Upper lobe of right lung (tissue), 1 donor: ENCODE data around the gene IQSEC1. TPM values are rescaled to one million over a fixed set of nuclear protein-coding genes. Genes with fewer than 3 reads are reported as not detected.

Experiments
- ATAC-seq: fragments of 200-7000 bp; cut with Tn5 transposase; one replicate; pipeline ENCODE4 v1.9.1; 2020; ENCODE audit warnings: mild to moderate bottlenecking, moderate library complexity
- DNase-seq: peaks from one replicate; pipeline ENCODE4 v3.0.0-alpha.2; 2020
- H3K27ac ChIP-seq: fragments of 200-600 bp; one replicate; pipeline ENCODE4 v1.8.0; 2022
- H3K27me3 ChIP-seq: fragments of 200-600 bp; one replicate; pipeline ENCODE4 v1.8.0; 2022; ENCODE audit warnings: mild to moderate bottlenecking
- H3K36me3 ChIP-seq: fragments of 200-600 bp; one replicate; pipeline ENCODE4 v1.8.0; 2022
- H3K4me1 ChIP-seq: fragments of 200-600 bp; one replicate; pipeline ENCODE4 v1.8.0; 2022
- H3K4me3 ChIP-seq: fragments of 200-600 bp; one replicate; pipeline ENCODE4 v1.8.0; 2022; ENCODE audit warnings: mild to moderate bottlenecking
- H3K9me3 ChIP-seq: fragments of 200-600 bp; one replicate; pipeline ENCODE4 v1.8.0; 2022
- intact Hi-C: fragments of 100-400 bp; cut with DNase I; formaldehyde crosslinking; loops from one replicate; pipeline ENCODE4 v1.11.0; 2022
- total RNA-seq: library from RNA; stranded (reverse); fragmentation: NEBNext Ultra II Directional; extraction: Animal tissue kit (Norgen Biotek cat#: 25700); gene quantifications from one replicate; pipeline ENCODE4 v1.2.1, GENCODE V29; 2021
- TF ChIP-seq, protein P1 (sequence below): fragments of 200-600 bp; IDR thresholded peaks from one replicate; pipeline ENCODE4 v1.8.0; 2022; ENCODE audit warnings: antibody characterized with exemption
- donor health status: DM: no; HTN: yes; CAD: no; lungs with severe emphysema.

The IQSEC1 gene
- total RNA-seq, 1 donor from 2014 or later = 61.6 TPM

- DNase-seq = no peak
- H3K4me3 ChIP-seq = no peak overlapping the region
- H3K4me1 ChIP-seq = peaks cover 72% of the 10 kb centered on the region
- intact Hi-C loops = no loop called here
- no peaks in the 10 kb centered on the region for H3K36me3 ChIP-seq
- H3K9me3 ChIP-seq = no peaks in the 10 kb centered on the region
- TF ChIP-seq, protein P1, sequence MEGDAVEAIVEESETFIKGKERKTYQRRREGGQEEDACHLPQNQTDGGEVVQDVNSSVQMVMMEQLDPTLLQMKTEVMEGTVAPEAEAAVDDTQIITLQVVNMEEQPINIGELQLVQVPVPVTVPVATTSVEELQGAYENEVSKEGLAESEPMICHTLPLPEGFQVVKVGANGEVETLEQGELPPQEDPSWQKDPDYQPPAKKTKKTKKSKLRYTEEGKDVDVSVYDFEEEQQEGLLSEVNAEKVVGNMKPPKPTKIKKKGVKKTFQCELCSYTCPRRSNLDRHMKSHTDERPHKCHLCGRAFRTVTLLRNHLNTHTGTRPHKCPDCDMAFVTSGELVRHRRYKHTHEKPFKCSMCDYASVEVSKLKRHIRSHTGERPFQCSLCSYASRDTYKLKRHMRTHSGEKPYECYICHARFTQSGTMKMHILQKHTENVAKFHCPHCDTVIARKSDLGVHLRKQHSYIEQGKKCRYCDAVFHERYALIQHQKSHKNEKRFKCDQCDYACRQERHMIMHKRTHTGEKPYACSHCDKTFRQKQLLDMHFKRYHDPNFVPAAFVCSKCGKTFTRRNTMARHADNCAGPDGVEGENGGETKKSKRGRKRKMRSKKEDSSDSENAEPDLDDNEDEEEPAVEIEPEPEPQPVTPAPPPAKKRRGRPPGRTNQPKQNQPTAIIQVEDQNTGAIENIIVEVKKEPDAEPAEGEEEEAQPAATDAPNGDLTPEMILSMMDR = no peak
- no peak overlapping the region for H3K27ac ChIP-seq
- ATAC-seq = no peak
- no peaks in the 10 kb centered on the region for H3K27me3 ChIP-seq
These were observed 112.7 kb downstream of the IQSEC1 start for GRCh38 chr3:12960497-12960896.

- TF ChIP-seq, protein P1 = no peak
- Histone ChIP-seq H3K4me1 (peaks cover 72% of the 10 kb centered on the region), H3K36me3 (no peaks in the 10 kb centered on the region), H3K9me3 (no peaks in the 10 kb centered on the region), H3K27me3 (no peaks in the 10 kb centered on the region), H3K27ac (peak overlapping the region; percentile 47), H3K4me3 (no peak overlapping the region)
- no peak for DNase-seq
- intact Hi-C loops = no loop called here
- peak; percentile 69 for ATAC-seq
These were observed 113.3 kb downstream of the IQSEC1 start for GRCh38 chr3:12959838-12960378.

DNA sequence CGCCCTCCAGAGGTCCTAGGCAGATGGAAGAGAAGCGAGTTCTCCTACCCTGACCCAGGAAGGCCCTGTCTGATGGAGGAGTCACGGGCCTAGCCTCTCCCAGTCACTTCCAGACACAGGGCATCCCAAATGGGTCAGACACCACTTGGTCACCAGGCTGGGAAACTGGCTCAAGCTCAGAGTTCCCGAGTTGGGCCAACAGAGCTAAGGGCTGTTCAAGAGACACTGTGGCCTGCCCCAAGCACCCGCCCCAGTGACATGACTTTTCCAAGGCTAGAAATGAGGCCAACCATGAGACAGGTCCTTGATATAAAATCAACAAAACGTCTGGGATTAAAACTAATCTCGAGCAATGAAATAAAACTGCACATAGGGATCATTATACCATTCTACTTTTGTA lies 113.8 kb downstream of the IQSEC1 start:
- no peak for ATAC-seq
- no peaks in the 10 kb centered on the region for H3K27me3 ChIP-seq
- H3K36me3 ChIP-seq = no peaks in the 10 kb centered on the region
- H3K4me1 ChIP-seq = peaks cover 70% of the 10 kb centered on the region
- DNase-seq = no peak
- H3K27ac ChIP-seq = peak overlapping the region; percentile 47
- TF ChIP-seq, protein P1 = no peak
- H3K4me3 ChIP-seq = no peak overlapping the region
- intact Hi-C loops = no loop called here
- no peaks in the 10 kb centered on the region for H3K9me3 ChIP-seq

DNA sequence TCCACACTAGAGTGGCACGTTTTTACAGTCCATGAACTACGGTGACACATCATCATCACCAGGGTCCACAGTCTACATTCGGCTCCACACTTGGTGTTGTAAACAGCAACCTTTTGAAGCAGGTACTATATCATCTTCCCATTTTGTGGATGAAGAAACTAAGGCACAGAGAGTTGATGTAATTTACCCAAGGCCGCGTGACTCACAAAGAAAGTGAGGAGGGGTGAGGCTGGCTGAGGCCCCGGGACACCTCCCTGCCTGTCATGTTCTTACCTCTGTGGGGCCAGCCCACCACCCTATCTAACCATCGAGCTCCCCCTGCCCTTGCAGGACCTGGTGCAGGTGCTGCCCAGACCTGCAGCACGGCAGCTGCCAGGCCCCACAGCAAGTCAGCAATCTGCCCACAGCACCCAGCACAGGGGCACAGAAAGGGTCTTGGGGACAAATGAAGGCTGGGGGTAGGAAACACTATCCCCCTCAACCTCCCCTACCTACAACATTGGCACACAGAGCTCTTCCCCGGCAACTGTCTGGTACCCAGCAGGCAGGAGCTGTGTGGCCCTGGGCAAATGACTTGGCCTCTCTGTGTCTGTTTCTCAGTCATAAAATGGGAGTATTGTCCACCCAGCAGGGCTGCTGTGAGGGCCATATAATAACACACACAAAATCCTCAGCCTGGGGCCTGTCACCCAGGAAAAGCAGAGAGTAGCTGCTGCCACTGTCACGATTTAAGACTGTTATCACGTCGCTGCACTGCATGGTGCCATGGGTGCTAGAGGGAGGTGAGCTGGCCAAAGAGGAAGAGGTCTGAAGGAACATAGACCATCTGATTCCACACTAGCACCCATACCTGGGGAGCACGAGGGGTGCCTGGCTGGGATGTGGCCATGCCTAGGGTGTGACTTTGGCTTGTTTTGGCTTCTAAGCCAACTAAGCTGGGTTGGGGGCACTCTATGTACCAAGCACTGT lies 115.1 kb downstream of the IQSEC1 start:
- no peak for ATAC-seq
- peaks cover 60% of the 10 kb centered on the region for H3K4me1 ChIP-seq

DNA sequence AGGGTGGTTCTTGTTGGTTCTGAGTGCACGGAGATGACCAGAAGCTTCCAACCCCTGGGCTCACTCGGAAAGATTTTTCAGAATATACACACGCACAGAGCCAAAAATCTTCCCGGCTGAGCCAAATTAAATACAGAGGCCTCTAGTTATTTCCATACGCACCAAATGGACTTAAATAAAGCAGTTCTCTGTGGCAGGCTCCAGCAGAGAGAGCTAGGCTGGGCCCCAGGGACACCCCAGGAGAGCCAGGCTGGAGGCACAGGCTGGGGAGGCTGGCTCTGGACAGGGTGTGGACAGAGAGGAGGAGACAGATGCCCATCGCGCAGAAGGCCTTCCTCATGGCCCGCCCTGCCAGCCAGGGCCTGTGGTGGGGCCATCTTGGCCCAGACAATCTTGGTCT lies 115.9 kb downstream of the IQSEC1 start:
- H3K27ac ChIP-seq = no peak overlapping the region

More for the DNA sequence above, 115.1 kb downstream of the IQSEC1 start:
- Histone ChIP-seq H3K4me3 (no peak overlapping the region), H3K9me3 (no peaks in the 10 kb centered on the region), H3K36me3 (no peaks in the 10 kb centered on the region), H3K27ac (no peak overlapping the region), H3K27me3 (no peaks in the 10 kb centered on the region)
- no peak for DNase-seq
- intact Hi-C loops = no loop called here
- TF ChIP-seq, protein P1 = no peak

More for the DNA sequence above, 115.9 kb downstream of the IQSEC1 start:
- H3K4me3 ChIP-seq = no peak overlapping the region
- no peaks in the 10 kb centered on the region for H3K27me3 ChIP-seq
- DNase-seq (no peak), ATAC-seq (no peak)
- H3K4me1 ChIP-seq = peaks cover 53% of the 10 kb centered on the region
- no peaks in the 10 kb centered on the region for H3K36me3 ChIP-seq
- TF ChIP-seq, protein P1 = no peak
- H3K9me3 ChIP-seq = no peaks in the 10 kb centered on the region
- intact Hi-C loops = no loop called here
